Astrocyte of the cerebellum (primary cell): ENCODE measurements around the gene CSF2RB.

Source experiments
- DNase-seq: peaks from one replicate; pipeline ENCODE4 v3.0.0-alpha.2; 2011; ENCODE audit warnings: low read depth
- H3K4me3 ChIP-seq: 2 replicates; pipeline ENCODE4 v1.5.1; 2011; ENCODE audit warnings: mild to moderate bottlenecking, low read depth, low read length, moderate library complexity
- CTCF ChIP-seq: IDR thresholded peaks from 2 replicates; pipeline ENCODE4 v1.5.1; 2012; ENCODE audit warnings: low read length, low read depth, moderate library complexity, mild to moderate bottlenecking; ENCODE audit errors: missing control alignments
- in situ Hi-C: cut with HindIII; loops from 2 replicates; pipeline ENCODE4 v1.10.0; 2017; ENCODE audit warnings: low sequenced_read_pairs

Gene CSF2RB

GRCh38 chr22:36916034-36916433 is 2.6 kb downstream of the CSF2RB start:
- no peak overlapping the region for H3K4me3 ChIP-seq
- TF ChIP-seq CTCF: no peak
- DNase-seq: no peak
- in situ Hi-C loops: no loop called here

DNA sequence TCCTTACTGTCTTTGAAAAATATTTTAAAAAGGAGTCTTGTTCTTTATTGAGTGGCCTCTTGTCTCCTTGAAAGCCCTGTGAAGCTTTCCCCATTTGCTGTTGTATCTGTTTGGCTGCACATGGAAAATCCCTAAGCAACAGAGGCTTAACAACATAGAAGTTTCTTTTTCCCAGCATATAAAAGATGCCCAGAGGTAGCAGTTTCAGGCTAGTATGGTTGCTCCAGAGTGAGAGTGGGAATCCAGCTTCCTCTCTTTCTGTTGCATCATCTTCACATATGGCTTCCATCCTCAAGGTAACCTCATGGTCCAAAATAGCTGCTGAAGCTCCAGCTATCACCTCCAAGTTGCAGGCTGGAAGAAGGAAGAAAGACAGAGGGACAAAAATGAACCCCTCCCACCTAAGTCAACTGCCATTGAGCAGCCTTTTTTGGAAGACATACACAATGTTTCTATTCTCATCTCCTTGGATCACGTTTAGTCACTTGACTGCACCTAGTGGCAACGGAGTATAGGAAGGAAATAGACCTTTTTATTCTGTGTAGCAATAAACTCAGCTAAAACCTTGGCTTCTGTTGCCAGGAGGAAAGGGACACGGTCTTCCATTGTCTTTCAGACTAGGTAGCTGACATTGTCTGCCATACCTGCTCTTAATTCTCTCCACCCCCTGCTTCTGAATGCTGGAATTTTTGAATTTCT is 5.3 kb downstream of the CSF2RB start:
- no peak for TF ChIP-seq CTCF
- no peak overlapping the region for H3K4me3 ChIP-seq
- in situ Hi-C loops: no loop called here
- no peak for DNase-seq

- in situ Hi-C loops: no loop called here
- H3K4me3 ChIP-seq: no peak overlapping the region
- no peak for DNase-seq
- TF ChIP-seq CTCF: no peak
Observed at GRCh38 chr22:36921309-36922104, 8.1 kb downstream of the CSF2RB start.

DNA sequence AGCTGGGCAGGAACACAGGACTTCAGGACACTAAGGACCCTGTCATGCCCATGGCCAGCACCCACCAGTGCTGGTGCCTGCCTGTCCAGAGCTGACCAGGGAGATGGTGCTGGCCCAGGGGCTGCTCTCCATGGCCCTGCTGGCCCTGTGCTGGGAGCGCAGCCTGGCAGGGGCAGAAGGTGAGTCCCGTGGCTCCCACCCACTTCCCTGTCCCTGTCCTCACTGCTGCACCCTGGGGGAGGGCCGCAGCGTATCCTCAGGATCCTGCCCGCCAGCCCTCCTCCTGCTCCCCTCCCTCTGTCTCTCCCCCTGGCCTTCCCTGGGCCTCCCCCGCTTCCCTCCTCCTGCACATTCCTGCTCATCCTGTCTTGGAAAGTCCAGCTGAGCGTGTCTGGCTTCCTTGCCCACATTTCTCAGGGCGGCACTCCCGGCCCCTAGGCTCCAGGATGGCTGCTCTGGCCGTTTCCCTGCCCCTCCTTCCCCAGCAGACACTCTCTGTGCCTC is 8.7 kb downstream of the CSF2RB start:
- no peak for TF ChIP-seq CTCF
- DNase-seq: no peak
- in situ Hi-C loops: no loop called here
- H3K4me3 ChIP-seq: no peak overlapping the region

- H3K4me3 ChIP-seq: no peak overlapping the region
- no peak for TF ChIP-seq CTCF
- in situ Hi-C loops: no loop called here
- DNase-seq: no peak
Observed at GRCh38 chr22:36922711-36923110, 9.3 kb downstream of the CSF2RB start.

- no peak for DNase-seq
- no peak for TF ChIP-seq CTCF
- in situ Hi-C loops: no loop called here
- no peak overlapping the region for H3K4me3 ChIP-seq
Observed at GRCh38 chr22:36923131-36923788, 9.8 kb downstream of the CSF2RB start.
